ENCODE measurements around the gene PLCB3.

PLCB3 gene

GRCh38 chr11:64222651-64223000 lies 28.7 kb upstream of the PLCB3 start:
- no peak for DNase-seq (ENCODE audit: low read depth)

- no peak for DNase-seq (ENCODE audit: low read depth)
These were observed 28.2 kb upstream of the PLCB3 start for GRCh38 chr11:64223001-64223651.

- DNase-seq (ENCODE audit: low read depth) = no peak
These were observed 27.0 kb upstream of the PLCB3 start for GRCh38 chr11:64224151-64224890.

GRCh38 chr11:64224891-64225607 lies 26.3 kb upstream of the PLCB3 start:
- no peak for DNase-seq (ENCODE audit: low read depth)

- DNase-seq (ENCODE audit: low read depth) = peak; percentile 95
These were observed 25.5 kb upstream of the PLCB3 start, which contains the start of the genes NUDT22 and TRPT1 for GRCh38 chr11:64225608-64226506. Gene NUDT22 (plus strand): TSS chr11:64226274. CDS start chr11:64226653, 379 bp downstream. Gene TRPT1 (minus strand): TSS chr11:64226186. CDS start chr11:64225860, 326 bp downstream.

GRCh38 chr11:64226507-64227051 lies 24.8 kb upstream of the PLCB3 start:
- DNase-seq (ENCODE audit: low read depth) = peak; percentile 63

- no peak for DNase-seq (ENCODE audit: low read depth)
These were observed 23.8 kb upstream of the PLCB3 start for GRCh38 chr11:64227405-64227956.

GRCh38 chr11:64229090-64229743 lies 22.1 kb upstream of the PLCB3 start:
- DNase-seq (ENCODE audit: low read depth) = no peak

- DNase-seq (ENCODE audit: low read depth) = no peak
These were observed 21.6 kb upstream of the PLCB3 start for GRCh38 chr11:64229744-64230170.

- DNase-seq (ENCODE audit: low read depth) = peak; percentile 80
These were observed 21.0 kb upstream of the PLCB3 start, which contains the start of gene DNAJC4 for GRCh38 chr11:64230171-64230984. Gene DNAJC4 (plus strand): TSS chr11:64230548. CDS start chr11:64230855, 307 bp downstream.

GRCh38 chr11:64230985-64231365 lies 20.4 kb upstream of the PLCB3 start:
- no peak for DNase-seq (ENCODE audit: low read depth)

GRCh38 chr11:64231546-64231945 lies 19.8 kb upstream of the PLCB3 start:
- no peak for DNase-seq (ENCODE audit: low read depth)

- no peak for DNase-seq (ENCODE audit: low read depth)
These were observed 19.0 kb upstream of the PLCB3 start for GRCh38 chr11:64232182-64232966.

GRCh38 chr11:64232967-64233315 lies 18.4 kb upstream of the PLCB3 start:
- DNase-seq (ENCODE audit: low read depth) = no peak

- peak; percentile 69 for DNase-seq (ENCODE audit: low read depth)
These were observed 17.3 kb upstream of the PLCB3 start, which contains the start of gene VEGFB for GRCh38 chr11:64233913-64234586. Gene VEGFB (plus strand): TSS chr11:64234584. CDS start chr11:64234834, 250 bp downstream.

GRCh38 chr11:64234647-64235379 lies 16.5 kb upstream of the PLCB3 start:
- DNase-seq (ENCODE audit: low read depth) = no peak

- no peak for DNase-seq (ENCODE audit: low read depth)
These were observed 15.7 kb upstream of the PLCB3 start for GRCh38 chr11:64235437-64236161.
